ENCODE measurements around the gene TMEM132E.

DNA sequence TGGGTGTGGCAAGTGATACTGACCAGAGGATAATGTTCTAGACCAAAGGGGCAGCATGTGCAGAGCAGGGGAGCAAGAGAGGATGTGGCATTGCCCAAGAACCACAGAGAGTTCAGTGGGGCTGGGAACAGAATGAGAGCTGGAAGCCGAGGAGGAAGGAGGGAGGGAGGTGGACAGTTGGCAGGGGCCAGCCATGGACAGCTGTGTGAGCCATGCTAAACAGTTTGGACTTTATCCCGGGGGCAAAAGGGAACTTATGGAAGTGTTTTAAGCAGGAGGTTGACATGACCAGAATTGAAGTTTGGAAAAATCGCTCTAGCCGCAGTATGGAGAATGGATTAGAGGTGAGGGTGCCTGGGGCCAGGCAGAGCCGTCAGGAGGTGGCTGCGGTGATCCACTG, 29.4 kb upstream of the TMEM132E start:
- TF ChIP-seq GATA3 (IDR thresholded peaks at IDR 0.05; ENCODE audit: low read depth, low read length) (no peak), GATA2 (IDR thresholded peaks at IDR 0.05; ENCODE audit: low read depth, low read length) (no peak)

All from SH-SY5Y (cell line).